Measurements from ENCODE around the gene FHL2.

Gene FHL2

DNA sequence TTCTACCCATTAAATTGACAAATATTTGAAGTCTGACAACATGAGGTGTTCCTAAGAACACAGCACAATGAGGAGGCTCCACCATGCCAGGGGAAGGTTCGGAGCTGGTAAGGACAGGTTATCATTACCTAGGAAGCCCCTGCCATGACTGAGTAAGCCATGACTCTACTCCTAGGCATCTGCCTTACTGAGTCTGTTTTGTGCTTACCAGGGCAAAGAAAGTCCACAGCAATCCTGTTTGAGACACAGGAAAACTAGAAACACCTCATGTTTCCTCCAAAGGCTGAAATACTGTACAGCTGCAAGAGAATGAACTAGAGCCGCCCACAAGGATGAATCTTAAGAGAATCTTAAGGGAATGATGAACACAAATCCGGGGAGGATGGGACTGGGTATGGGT is 80.9 kb downstream of the FHL2 start (continued):
- TF ChIP-seq POU6F1 (CRISPR knock-in tag; IDR thresholded peaks at IDR 0.05; ENCODE audit: borderline replicate concordance, low read depth) (no peak), ISL1 (CRISPR knock-in tag; IDR thresholded peaks at IDR 0.05) (no peak), CREB5 (CRISPR knock-in tag; IDR thresholded peaks at IDR 0.05; ENCODE audit: low read depth) (no peak), ZNF8 (CRISPR knock-in tag; IDR thresholded peaks at IDR 0.05) (no peak), ZC3H10 (CRISPR knock-in tag; IDR thresholded peaks at IDR 0.05) (no peak), SNAI2 (CRISPR knock-in tag; IDR thresholded peaks at IDR 0.05) (no peak), TCF4 (CRISPR knock-in tag; IDR thresholded peaks at IDR 0.05; ENCODE audit: borderline replicate concordance) (no peak), ESRRG (CRISPR knock-in tag; IDR thresholded peaks at IDR 0.05) (no peak), CSDC2 (CRISPR knock-in tag; IDR thresholded peaks at IDR 0.05) (no peak), PPARA (CRISPR knock-in tag; IDR thresholded peaks at IDR 0.05; ENCODE audit: borderline replicate concordance) (no peak), OSR1 (CRISPR knock-in tag; IDR thresholded peaks at IDR 0.05) (no peak)
- TF ChIP-seq, protein P1, sequence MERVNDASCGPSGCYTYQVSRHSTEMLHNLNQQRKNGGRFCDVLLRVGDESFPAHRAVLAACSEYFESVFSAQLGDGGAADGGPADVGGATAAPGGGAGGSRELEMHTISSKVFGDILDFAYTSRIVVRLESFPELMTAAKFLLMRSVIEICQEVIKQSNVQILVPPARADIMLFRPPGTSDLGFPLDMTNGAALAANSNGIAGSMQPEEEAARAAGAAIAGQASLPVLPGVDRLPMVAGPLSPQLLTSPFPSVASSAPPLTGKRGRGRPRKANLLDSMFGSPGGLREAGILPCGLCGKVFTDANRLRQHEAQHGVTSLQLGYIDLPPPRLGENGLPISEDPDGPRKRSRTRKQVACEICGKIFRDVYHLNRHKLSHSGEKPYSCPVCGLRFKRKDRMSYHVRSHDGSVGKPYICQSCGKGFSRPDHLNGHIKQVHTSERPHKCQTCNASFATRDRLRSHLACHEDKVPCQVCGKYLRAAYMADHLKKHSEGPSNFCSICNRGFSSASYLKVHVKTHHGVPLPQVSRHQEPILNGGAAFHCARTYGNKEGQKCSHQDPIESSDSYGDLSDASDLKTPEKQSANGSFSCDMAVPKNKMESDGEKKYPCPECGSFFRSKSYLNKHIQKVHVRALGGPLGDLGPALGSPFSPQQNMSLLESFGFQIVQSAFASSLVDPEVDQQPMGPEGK (CRISPR knock-in tag; IDR thresholded peaks at IDR 0.05; ENCODE audit: borderline replicate concordance): no peak

DNA sequence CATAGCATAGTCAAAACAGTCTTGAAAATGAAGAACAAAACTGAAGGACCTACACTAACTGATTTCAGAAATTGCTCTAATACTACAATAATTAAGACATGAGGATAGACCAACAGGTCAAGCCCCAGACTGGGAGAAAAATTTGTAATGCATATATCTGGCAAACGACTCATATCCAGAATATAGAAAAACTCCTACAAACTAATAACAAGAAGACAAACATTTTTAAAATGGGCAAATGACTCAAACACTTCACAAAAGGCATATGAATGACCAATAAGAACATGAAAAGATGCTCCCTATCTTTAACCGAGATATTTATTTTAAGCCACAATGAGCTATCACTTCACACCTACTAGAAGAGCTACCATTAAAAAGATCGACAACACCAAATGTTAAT is 83.5 kb downstream of the FHL2 start:
- no peak for ATAC-seq
- no peak for TF ChIP-seq ZNF565 (CRISPR knock-in tag; conservative IDR thresholded peaks at IDR 0.05; ENCODE audit: low read depth)
- TF ChIP-seq, protein P1 (CRISPR knock-in tag; IDR thresholded peaks at IDR 0.05; ENCODE audit: borderline replicate concordance): no peak
- no peak for TF ChIP-seq GLIS3 (CRISPR knock-in tag; IDR thresholded peaks at IDR 0.05)
- TF ChIP-seq ESRRG (CRISPR knock-in tag; IDR thresholded peaks at IDR 0.05): no peak
- no peak for TF ChIP-seq PPARA (CRISPR knock-in tag; IDR thresholded peaks at IDR 0.05; ENCODE audit: borderline replicate concordance)
- no peak for TF ChIP-seq ISL1 (CRISPR knock-in tag; IDR thresholded peaks at IDR 0.05)
- TF ChIP-seq RARB (CRISPR knock-in tag; IDR thresholded peaks at IDR 0.05): no peak
- no peak for TF ChIP-seq TOX (CRISPR knock-in tag; IDR thresholded peaks at IDR 0.05; ENCODE audit: borderline replicate concordance)
- TF ChIP-seq SNAI2 (CRISPR knock-in tag; IDR thresholded peaks at IDR 0.05): no peak
- no peak for TF ChIP-seq ZC3H10 (CRISPR knock-in tag; IDR thresholded peaks at IDR 0.05)
- no peak for TF ChIP-seq POU6F1 (CRISPR knock-in tag; IDR thresholded peaks at IDR 0.05; ENCODE audit: borderline replicate concordance, low read depth)
- TF ChIP-seq ZNF70 (CRISPR knock-in tag; IDR thresholded peaks at IDR 0.05): no peak
- no peak for TF ChIP-seq BACH2 (CRISPR knock-in tag; IDR thresholded peaks at IDR 0.05; ENCODE audit: borderline replicate concordance)
- no peak for TF ChIP-seq TCF4 (CRISPR knock-in tag; IDR thresholded peaks at IDR 0.05; ENCODE audit: borderline replicate concordance)
- no peak for TF ChIP-seq ZFP3 (CRISPR knock-in tag; IDR thresholded peaks at IDR 0.05)
- no peak for TF ChIP-seq CREB5 (CRISPR knock-in tag; IDR thresholded peaks at IDR 0.05; ENCODE audit: low read depth)

DNA sequence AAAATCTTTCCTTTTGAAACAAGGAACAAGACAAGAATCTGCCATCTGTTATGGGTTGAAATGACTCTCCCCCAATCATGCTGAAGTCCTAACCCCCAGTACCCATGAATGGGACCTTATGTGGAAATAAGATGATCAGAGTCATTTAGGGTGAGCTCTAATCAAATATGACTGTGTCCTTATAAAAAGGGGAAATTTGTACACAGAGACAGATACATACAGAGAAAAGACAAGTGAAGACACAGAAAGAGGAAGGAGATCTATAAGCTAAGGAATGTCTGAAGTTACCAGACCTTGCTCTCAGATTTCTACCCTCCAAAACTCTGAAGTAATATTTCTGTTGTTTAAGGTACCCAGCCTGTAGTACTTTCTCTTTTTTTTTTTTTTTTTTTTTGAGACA is 85.0 kb downstream of the FHL2 start:
- TF ChIP-seq CSDC2 (CRISPR knock-in tag; IDR thresholded peaks at IDR 0.05) (no peak), ARNTL (CRISPR knock-in tag; IDR thresholded peaks at IDR 0.05; ENCODE audit: borderline replicate concordance, low read depth) (no peak), TCF4 (CRISPR knock-in tag; IDR thresholded peaks at IDR 0.05; ENCODE audit: borderline replicate concordance) (no peak), SNAI2 (CRISPR knock-in tag; IDR thresholded peaks at IDR 0.05) (no peak), CSRNP3 (CRISPR knock-in tag; IDR thresholded peaks at IDR 0.05) (no peak), ZNF565 (CRISPR knock-in tag; conservative IDR thresholded peaks at IDR 0.05; ENCODE audit: low read depth) (no peak), CREB5 (CRISPR knock-in tag; IDR thresholded peaks at IDR 0.05; ENCODE audit: low read depth) (no peak), RARB (CRISPR knock-in tag; IDR thresholded peaks at IDR 0.05) (no peak)
- TF ChIP-seq, protein P1 (CRISPR knock-in tag; IDR thresholded peaks at IDR 0.05; ENCODE audit: borderline replicate concordance): no peak
- no peak for ATAC-seq
